ENCODE data around the gene ZBTB12. TPM values are rescaled to one million over a fixed set of nuclear protein-coding genes. Genes with fewer than 3 reads are reported as not detected.
A peak's percentile ranks its signal among the peaks of the same experiment; 100 is the strongest.

ZBTB12 gene
- total and polyA plus RNA-seq, 9 of the 15 experiments (the other 6 are each of a cell fraction or from before 2014, with no cell fraction given) = 0.03 to 12.4 (median 5.8) TPM; not detected in 1

DNA sequence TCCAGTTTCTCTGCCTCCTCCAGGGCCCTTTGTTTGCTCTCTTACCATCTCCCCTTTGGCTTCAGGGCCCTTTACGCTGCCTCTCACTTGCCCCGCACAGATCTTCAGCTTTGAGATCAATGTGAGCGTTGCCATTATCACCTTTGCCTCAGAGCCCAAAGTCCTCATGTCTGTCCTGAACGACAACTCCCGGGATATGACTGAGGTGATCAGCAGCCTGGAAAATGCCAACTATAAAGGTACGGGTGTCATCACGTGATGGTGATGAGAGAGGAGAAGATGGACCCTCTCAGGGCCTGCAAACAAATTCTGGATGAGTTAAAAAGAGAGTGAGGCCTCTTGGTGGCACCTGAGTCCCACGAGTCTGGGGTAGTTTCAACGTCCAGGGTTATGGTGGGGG, 33.9 kb upstream of the ZBTB12 start (continued):
- TF ChIP-seq, protein P1, sequence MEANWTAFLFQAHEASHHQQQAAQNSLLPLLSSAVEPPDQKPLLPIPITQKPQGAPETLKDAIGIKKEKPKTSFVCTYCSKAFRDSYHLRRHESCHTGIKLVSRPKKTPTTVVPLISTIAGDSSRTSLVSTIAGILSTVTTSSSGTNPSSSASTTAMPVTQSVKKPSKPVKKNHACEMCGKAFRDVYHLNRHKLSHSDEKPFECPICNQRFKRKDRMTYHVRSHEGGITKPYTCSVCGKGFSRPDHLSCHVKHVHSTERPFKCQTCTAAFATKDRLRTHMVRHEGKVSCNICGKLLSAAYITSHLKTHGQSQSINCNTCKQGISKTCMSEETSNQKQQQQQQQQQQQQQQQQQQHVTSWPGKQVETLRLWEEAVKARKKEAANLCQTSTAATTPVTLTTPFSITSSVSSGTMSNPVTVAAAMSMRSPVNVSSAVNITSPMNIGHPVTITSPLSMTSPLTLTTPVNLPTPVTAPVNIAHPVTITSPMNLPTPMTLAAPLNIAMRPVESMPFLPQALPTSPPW (CRISPR knock-in tag; IDR thresholded peaks at IDR 0.05) = no peak
- TF ChIP-seq RAD51 (IDR thresholded peaks at IDR 0.05; ENCODE audit: borderline replicate concordance, low read depth) = peak; percentile 52; the same call in 1 of the 2 replicates
- TF ChIP-seq, protein P2, sequence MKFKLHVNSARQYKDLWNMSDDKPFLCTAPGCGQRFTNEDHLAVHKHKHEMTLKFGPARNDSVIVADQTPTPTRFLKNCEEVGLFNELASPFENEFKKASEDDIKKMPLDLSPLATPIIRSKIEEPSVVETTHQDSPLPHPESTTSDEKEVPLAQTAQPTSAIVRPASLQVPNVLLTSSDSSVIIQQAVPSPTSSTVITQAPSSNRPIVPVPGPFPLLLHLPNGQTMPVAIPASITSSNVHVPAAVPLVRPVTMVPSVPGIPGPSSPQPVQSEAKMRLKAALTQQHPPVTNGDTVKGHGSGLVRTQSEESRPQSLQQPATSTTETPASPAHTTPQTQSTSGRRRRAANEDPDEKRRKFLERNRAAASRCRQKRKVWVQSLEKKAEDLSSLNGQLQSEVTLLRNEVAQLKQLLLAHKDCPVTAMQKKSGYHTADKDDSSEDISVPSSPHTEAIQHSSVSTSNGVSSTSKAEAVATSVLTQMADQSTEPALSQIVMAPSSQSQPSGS (CRISPR knock-in tag; IDR thresholded peaks at IDR 0.05) = no peak
- TF ChIP-seq, protein P3, sequence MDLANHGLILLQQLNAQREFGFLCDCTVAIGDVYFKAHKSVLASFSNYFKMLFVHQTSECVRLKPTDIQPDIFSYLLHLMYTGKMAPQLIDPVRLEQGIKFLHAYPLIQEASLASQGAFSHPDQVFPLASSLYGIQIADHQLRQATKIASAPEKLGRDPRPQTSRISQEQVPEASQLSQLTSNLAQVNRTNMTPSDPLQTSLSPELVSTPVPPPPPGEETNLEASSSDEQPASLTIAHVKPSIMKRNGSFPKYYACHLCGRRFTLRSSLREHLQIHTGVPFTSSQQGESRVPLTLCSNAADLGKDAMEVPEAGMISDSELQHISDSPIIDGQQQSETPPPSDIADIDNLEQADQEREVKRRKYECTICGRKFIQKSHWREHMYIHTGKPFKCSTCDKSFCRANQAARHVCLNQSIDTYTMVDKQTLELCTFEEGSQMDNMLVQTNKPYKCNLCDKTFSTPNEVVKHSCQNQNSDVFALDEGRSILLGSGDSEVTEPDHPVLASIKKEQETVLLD (IDR thresholded peaks at IDR 0.05) = no peak

DNA sequence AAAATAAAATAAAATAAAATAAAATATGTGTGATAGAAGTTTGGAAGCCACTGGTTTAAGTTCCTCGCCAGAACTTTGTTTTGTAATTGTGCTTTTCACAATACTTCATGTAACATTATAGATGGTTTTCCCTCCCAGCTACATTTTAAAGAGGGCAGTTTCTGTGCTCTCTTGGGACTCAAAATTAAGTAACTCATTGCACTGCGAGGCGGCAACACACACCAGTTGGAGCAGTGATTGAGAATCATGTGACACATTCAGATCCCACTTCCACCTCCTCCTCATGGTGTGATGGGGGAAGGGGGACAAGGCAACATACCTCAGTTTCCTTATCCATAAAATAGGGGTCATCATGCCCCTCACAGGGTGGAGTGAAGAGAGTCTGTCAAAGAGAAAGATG, 33.1 kb upstream of the ZBTB12 start:
- DNase-seq (ENCODE audit: extremely low read depth in 1 of 4, low spot score in 3 of 4) (no peak), ATAC-seq (no peak), FAIRE-seq (no peak)
- H3K36me3 ChIP-seq (ENCODE audit: control insufficient read depth, insufficient read depth, low read length) = no peaks in the 10 kb centered on the region
- no peaks in the 10 kb centered on the region for H3K9me1 ChIP-seq (ENCODE audit: control insufficient read depth, insufficient read depth, low read length)
- BruUV-seq (replicated peaks) = no TSS peak
- peaks cover 8 to 12% of the 10 kb centered on the region in 2 experiments; a peak in 2 of 5 replicates for H3K27me3 ChIP-seq (ENCODE audit: control insufficient read depth in 2 of 2, insufficient read depth in 2 of 2, low read length in 2 of 2)
- H3K4me1 ChIP-seq (replicated peaks in 1 of 2; ENCODE audit: control insufficient read depth in 2 of 2, insufficient read depth in 2 of 2, low read length in 2 of 2) = peaks cover 0 to 7% of the 10 kb centered on the region in 2 experiments; a peak in 2 of 5 replicates
- CTCF ChIA-PET (ENCODE audit: low intra/inter-chr PET ratio) = no interaction called here
- H3K79me2 ChIP-seq (ENCODE audit: control insufficient read depth, insufficient read depth, low read length) = no peaks in the 10 kb centered on the region
- no peaks in the 10 kb centered on the region for H3K9me3 ChIP-seq (replicated peaks; ENCODE audit: control insufficient read depth, insufficient read depth, low read depth, low read length)
- TF ChIP-seq ZKSCAN1 (IDR thresholded peaks at IDR 0.05; ENCODE audit: low read depth, low read length) (no peak), USF2 (CRISPR knock-in tag; IDR thresholded peaks at IDR 0.05) (0 out of 2 replicates have a peak, but pooled peaks have one; percentile 13)
- POLR2A ChIA-PET = interaction anchor here (0.5 to 1.5 kb wide), 4 partner anchors 11 to 700 kb away, joined by 3 to 5 read pairs (median 4); partner anchors contain the start of gene CFB
- no peak overlapping the region for H3K4me3 ChIP-seq
- 18% methylated on average over 3 of the region's 3 CpGs for WGBS (ENCODE audit: insufficient coverage, low coverage, missing lambda C conversion rate)
- no peaks in the 10 kb centered on the region for H4K20me1 ChIP-seq (replicated peaks; ENCODE audit: control insufficient read depth, insufficient read depth, low read length)
- in situ Hi-C loops (cut with MboI) (no loop called here), intact Hi-C loops (cut with micrococcal nuclease) (no loop called here)
- no peak overlapping the region for H2AFZ ChIP-seq (ENCODE audit: low read depth, low read length)
- no peak overlapping the region for H3K4me2 ChIP-seq (ENCODE audit: insufficient read depth, low read length)
- H3K9ac ChIP-seq (ENCODE audit: insufficient read depth in 1 of 2, low read depth in 2 of 2, low read length in 2 of 2) = no peak overlapping the region
- no peak overlapping the region for H3K27ac ChIP-seq (ENCODE audit: extremely low read depth, low read depth, low read length)
